HG03095 (cell line): ENCODE data around the gene TFG.

Source experiments
- ATAC-seq: cut with Tn5 transposase; IDR thresholded peaks from one replicate; pipeline ENCODE4 v1.9.1; 2021; ENCODE audit warnings: moderate library complexity; ENCODE audit not compliant: unreplicated experiment

The TFG gene

GRCh38 chr3:100789579-100789978, 80.3 kb downstream of the TFG start:
- no peak for ATAC-seq

- peak; percentile 54 for ATAC-seq
Measured at GRCh38 chr3:100796556-100796955, 87.3 kb downstream of the TFG start.

- no peak for ATAC-seq
Measured at GRCh38 chr3:100798012-100798411, 88.7 kb downstream of the TFG start.
